Measurements from ENCODE around the gene TEX10.

The TEX10 gene

GRCh38 chr9:100306283-100306682, 46.5 kb downstream of the TEX10 start:
- no peak for DNase-seq (ENCODE audit: low read depth in 1 of 2, low spot score in 1 of 2)
- no peak for TF ChIP-seq REST (IDR thresholded peaks at IDR 0.05; ENCODE audit: insufficient replicate concordance, low read depth)
- no peak for TF ChIP-seq GABPA (IDR thresholded peaks at IDR 0.05; ENCODE audit: low read depth)
- TF ChIP-seq POLR2AphosphoS5 (IDR thresholded peaks at IDR 0.05; ENCODE audit: low read depth) = no peak
- no peak for TF ChIP-seq CTCF (IDR thresholded peaks at IDR 0.05; ENCODE audit: insufficient read depth, low read length)
- TF ChIP-seq SPI1 (IDR thresholded peaks at IDR 0.05; ENCODE audit: borderline replicate concordance, low read depth) = no peak
- H3K4me3 ChIP-seq (replicated peaks; ENCODE audit: insufficient read depth, low read length) = no peak overlapping the region
- H3K27me3 ChIP-seq (ENCODE audit: insufficient read depth, poor library complexity, severe bottlenecking) = no peaks in the 10 kb centered on the region
- no peak overlapping the region for H3K27ac ChIP-seq (replicated peaks)

GRCh38 chr9:100303747-100304146, 49.0 kb downstream of the TEX10 start:
- no peak overlapping the region for H3K27ac ChIP-seq (replicated peaks)
- no peak for DNase-seq (ENCODE audit: low read depth in 1 of 2, low spot score in 1 of 2)
- H3K4me3 ChIP-seq (replicated peaks; ENCODE audit: insufficient read depth, low read length) = no peak overlapping the region
- TF ChIP-seq CTCF (IDR thresholded peaks at IDR 0.05; ENCODE audit: insufficient read depth, low read length) = no peak
- no peak for TF ChIP-seq GABPA (IDR thresholded peaks at IDR 0.05; ENCODE audit: low read depth)
- no peak for TF ChIP-seq POLR2AphosphoS5 (IDR thresholded peaks at IDR 0.05; ENCODE audit: low read depth)
- TF ChIP-seq REST (IDR thresholded peaks at IDR 0.05; ENCODE audit: insufficient replicate concordance, low read depth) = no peak
- H3K27me3 ChIP-seq (ENCODE audit: insufficient read depth, poor library complexity, severe bottlenecking) = no peaks in the 10 kb centered on the region

- TF ChIP-seq SPI1 (IDR thresholded peaks at IDR 0.05; ENCODE audit: borderline replicate concordance, low read depth) (no peak), GABPA (IDR thresholded peaks at IDR 0.05; ENCODE audit: low read depth) (no peak), POLR2AphosphoS5 (IDR thresholded peaks at IDR 0.05; ENCODE audit: low read depth) (no peak), CTCF (IDR thresholded peaks at IDR 0.05; ENCODE audit: insufficient read depth, low read length) (no peak), REST (IDR thresholded peaks at IDR 0.05; ENCODE audit: insufficient replicate concordance, low read depth) (no peak)
- DNase-seq (ENCODE audit: low read depth in 1 of 2, low spot score in 1 of 2) = no peak
- H3K27me3 ChIP-seq (ENCODE audit: insufficient read depth, poor library complexity, severe bottlenecking) = no peaks in the 10 kb centered on the region
These were observed 54.4 kb downstream of the TEX10 start for GRCh38 chr9:100298378-100298777.

More at GRCh38 chr9:100298378-100298777, 54.4 kb downstream of the TEX10 start:
- H3K27ac ChIP-seq (replicated peaks) = no peak overlapping the region
- H3K4me3 ChIP-seq (replicated peaks; ENCODE audit: insufficient read depth, low read length) = no peak overlapping the region

Data from HL-60 (cell line).